Middle frontal gyrus (tissue), 1 donor: ENCODE results near the gene ABHD2.

ENCODE experiments used
- DNase-seq: peaks from one replicate; pipeline ENCODE4 v3.0.0-alpha.2; 2015; ENCODE audit warnings: low spot score; ENCODE audit errors: extremely low spot score

Gene ABHD2

DNA sequence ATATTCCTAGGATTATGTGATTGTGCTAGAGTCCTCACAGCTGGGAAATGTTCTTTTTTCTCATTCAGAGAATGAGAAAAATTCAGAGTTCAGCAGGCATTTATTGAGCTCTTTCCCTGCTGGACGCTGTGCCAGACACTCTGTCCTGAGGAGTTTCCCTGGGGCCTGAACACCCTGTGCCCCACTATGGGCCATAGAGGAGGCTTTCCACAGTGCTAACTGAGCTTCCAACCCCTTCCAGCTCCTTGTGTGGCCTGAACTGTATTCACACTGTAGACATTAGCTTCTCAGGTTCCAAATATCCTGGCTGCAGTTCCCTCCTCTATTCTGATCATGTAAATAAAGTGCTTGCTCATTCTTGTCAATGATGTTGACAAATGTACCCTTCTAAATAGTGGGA, 10.0 kb downstream of the ABHD2 start:
- DNase-seq: no peak

- no peak for DNase-seq
Measured at GRCh38 chr15:89099968-89100367, 11.7 kb downstream of the ABHD2 start.

- no peak for DNase-seq
Measured at GRCh38 chr15:89101302-89102193, 13.3 kb downstream of the ABHD2 start.

DNA sequence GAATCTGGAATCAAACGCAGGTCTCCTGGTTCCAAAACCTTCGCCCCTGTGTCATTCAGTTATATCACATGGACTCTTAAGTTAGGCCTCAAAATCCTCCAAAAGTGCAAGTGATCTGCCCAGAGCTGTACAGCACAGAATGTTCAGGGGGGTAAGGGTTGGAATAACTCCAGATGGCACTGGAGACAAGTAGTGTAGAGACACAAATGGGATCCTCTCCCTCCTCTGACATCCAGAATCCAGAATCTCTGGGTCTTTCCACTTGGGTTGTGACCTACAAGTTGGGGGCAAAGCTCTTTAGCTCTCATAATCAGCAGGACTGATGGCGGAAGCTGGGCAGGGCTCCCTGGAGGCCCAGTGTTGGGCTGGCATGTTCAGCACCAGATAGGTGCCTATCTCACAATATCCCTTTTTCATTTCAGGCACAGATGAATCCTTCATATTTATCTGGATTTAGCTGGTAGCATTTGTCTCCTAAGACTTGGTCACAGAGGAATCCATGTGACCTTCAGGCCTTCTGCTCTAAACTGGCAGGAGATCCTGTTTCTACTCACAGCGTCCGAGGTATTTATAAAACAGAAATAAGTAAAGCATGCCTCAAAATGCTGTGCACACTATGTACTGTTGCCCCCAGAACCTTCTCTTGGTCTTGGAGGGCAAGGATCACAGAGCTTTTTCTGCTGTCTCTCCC, 15.4 kb downstream of the ABHD2 start:
- DNase-seq: no peak

DNA sequence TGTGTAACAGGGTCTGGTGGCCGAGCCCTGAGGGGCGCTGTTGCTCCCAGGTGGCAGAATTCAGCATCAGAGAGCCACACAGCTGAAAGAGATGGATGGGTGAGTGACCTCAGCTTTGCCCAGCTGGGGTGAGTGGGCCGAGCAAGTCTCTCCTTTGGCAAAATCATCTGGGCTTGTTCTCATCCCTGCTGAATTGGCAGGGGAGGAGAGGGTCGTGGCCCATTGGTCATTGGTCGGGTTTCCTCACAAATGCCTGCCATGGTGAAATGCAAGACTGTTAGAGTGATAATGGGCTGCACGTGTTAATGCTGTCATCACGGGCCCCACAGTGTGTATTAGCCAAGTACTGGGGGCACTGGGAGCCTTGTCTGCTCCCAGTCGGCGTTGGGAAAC, 15.9 kb downstream of the ABHD2 start:
- no peak for DNase-seq

DNA sequence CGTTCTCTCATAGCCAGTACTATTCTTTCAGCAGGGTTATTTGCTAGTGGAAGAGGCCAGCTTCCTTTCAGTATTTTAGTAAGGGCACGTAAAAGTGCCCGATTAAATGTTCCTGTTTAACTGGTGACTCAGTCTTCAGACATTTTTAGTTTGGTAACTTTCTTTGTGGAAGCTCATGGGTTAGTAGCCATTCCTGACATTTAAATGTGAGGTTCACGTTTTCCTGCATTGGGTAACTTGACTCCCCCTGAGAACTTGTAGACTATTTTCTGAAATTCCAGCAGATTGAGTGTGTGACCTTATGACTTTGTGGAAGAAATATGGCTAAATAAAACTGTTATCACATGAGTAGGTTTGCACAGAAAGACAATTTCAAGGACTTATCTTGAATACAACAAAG, 16.9 kb downstream of the ABHD2 start:
- DNase-seq: no peak

- no peak for DNase-seq
Measured at GRCh38 chr15:89106200-89106599, 17.9 kb downstream of the ABHD2 start.

DNA sequence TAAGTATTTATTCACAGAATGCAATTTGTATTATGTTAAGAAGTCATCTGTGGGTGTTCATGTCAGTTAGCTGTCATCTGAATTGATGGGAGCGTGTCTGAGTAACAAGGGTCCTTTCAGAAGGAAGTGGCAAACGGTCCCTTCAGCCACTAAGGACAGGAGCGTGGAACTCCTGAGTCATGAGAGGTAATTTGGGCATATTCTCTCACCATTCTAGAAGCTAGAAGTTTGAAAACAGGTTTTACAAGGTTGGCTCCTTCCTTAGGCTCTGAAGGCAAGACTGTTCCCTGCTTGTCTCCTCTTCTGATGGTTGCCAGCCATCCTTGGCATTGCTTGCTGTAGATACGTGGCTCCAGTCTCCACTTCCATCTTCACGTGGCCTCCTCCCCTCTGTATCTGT, 19.7 kb downstream of the ABHD2 start:
- no peak for DNase-seq

DNA sequence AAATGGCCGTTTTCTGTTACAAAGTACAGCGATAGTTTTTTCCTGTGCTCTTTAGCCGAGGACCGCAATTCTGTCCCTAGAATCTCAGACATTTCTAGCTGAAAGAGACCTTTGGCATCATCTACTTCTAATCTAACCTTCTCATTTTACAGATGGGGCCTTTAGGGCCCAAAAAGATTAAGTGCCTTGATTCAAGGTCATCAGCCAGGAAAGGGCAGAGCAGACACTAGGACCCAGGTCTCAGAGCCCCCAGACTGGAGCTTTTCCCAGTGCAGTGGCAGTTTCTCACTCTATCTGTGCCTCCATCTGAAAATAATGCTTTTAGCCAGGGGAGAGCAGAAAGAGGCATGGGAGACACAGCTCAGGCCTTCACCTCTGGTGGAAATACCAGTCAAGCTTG, 20.6 kb downstream of the ABHD2 start:
- no peak for DNase-seq

- no peak for DNase-seq
Measured at GRCh38 chr15:89109238-89109637, 21.0 kb downstream of the ABHD2 start.

GRCh38 chr15:89110060-89110459, 21.8 kb downstream of the ABHD2 start:
- no peak for DNase-seq

DNA sequence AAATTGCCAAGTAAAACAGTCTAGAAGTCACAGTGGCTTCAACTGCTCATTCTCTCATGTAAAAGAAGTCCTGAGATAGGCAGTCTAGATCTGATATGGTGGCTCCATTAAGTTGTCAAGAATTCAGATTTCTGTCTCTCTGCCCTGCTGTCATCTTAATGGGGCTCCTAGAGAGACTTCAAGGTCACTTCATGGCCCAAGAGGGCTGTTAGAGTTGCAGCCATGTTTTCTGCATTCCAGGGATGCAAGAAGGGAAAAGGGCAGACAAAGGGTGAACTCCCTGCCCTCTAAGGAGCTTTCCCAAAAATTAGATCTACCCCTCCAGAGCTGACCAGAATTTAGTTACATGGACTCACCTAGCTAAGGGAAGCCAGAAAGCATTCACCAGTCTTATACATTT, 23.1 kb downstream of the ABHD2 start:
- no peak for DNase-seq

DNA sequence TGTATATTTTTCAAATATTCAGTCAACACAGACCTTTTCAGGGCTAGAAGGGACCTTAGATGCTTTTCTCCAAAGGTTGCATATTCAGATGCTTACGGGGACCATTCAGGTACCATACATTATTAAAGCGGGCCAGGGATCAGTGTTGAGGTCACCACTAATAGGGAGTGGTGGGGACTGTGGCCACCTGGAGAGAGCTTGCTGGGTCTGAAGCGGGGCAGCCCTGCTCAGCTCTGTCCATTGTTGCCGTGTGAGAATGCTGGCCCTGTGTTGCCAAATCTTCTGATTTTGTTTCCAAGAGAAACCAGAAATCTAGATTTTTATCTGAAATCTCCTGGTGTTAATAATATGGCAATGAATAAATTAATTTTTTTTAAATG, 23.7 kb downstream of the ABHD2 start:
- DNase-seq: no peak

DNA sequence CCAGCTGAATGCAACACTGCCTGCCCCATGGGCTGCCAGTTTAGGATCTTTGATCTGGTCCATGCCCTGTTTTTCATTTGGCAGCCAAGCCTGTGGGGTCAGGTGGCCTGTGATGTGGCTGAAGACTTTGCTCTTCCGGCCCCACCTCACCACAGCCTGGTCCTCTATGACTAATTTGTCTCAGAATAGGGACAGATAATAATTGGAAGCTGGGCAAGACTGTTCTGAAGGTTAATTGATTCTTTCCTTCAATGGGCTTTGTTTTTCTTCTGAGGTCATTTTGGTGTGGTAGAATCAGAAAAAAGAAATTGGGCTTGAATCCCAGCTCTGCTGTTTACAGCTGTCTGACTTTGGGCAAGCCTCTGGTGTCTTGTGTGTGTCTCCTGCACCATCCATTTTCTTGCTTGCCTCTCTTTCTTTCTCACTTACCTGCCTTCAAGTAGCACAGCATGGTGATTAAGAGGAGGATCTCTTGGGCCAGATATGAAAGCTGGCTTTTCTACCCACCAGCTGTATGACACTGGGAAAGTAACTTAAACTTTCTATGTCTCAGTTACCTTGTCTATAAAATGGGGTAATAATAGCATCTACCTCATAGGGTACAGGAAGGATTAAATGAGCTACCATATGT, 24.2 kb downstream of the ABHD2 start:
- no peak for DNase-seq

GRCh38 chr15:89113296-89114024, 25.2 kb downstream of the ABHD2 start:
- DNase-seq: no peak

DNA sequence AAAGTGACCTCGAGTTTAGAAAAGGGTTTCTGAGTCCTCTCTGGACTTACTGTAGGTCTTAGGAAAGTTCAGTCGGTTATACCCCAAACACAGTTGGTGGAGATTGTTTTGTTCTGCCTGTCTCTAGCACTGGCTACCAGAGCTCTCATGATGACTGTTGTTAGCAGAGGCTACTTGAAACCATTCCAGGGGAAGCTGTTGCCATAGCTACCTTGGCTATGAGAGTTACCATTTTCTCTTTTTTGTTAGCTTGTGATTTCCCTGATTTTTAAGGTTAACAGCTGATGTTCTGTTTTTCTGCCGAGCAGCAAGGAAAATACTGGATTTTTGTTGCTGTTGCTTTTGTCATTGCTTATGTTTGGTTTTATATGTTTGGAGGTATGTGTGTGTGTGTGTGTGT, 26.7 kb downstream of the ABHD2 start:
- DNase-seq: no peak

- DNase-seq: no peak
Measured at GRCh38 chr15:89115547-89115946, 27.3 kb downstream of the ABHD2 start.

GRCh38 chr15:89116404-89116803, 28.1 kb downstream of the ABHD2 start:
- no peak for DNase-seq

- no peak for DNase-seq
Measured at GRCh38 chr15:89117790-89118189, 29.5 kb downstream of the ABHD2 start.

- no peak for DNase-seq
Measured at GRCh38 chr15:89118481-89118989, 30.3 kb downstream of the ABHD2 start.
